Subcutaneous adipose tissue (tissue), 4 donors: ENCODE measurements around the gene UBE2J1. TPM values are rescaled to one million over a fixed set of nuclear protein-coding genes. Genes with fewer than 3 reads are reported as not detected.

Source experiments
- CTCF ChIP-seq: fragments of 450-650 bp; IDR thresholded peaks from one replicate; pipeline ENCODE4 v1.5.1; 2016; ENCODE audit warnings: low read depth, mild to moderate bottlenecking, control low read depth, antibody characterized with exemption, moderate library complexity
- total RNA-seq, 4 donors: library from RNA; depleted of rRNA; stranded (reverse); fragments of >200 nt; gene quantifications; one replicate each; pipeline ENCODE4 v1.1.0, GENCODE V29; 2016

The UBE2J1 gene
- total RNA-seq, 4 donors from 2014 or later: 20.9 to 48.3 (median 27.8) TPM

GRCh38 chr6:89361171-89361570, 8.6 kb upstream of the UBE2J1 start:
- no peak for TF ChIP-seq CTCF

- TF ChIP-seq CTCF: no peak
These were observed 8.0 kb upstream of the UBE2J1 start for GRCh38 chr6:89360415-89360999.

GRCh38 chr6:89359561-89359960, 7.0 kb upstream of the UBE2J1 start:
- no peak for TF ChIP-seq CTCF

- no peak for TF ChIP-seq CTCF
These were observed 4.9 kb upstream of the UBE2J1 start for GRCh38 chr6:89357390-89357789.

- TF ChIP-seq CTCF: no peak
These were observed 4.2 kb upstream of the UBE2J1 start for GRCh38 chr6:89356642-89357170.

GRCh38 chr6:89355511-89356194, 3.1 kb upstream of the UBE2J1 start:
- no peak for TF ChIP-seq CTCF

- TF ChIP-seq CTCF: no peak
These were observed 1.3 kb upstream of the UBE2J1 start for GRCh38 chr6:89353702-89354392.
